Thoracic aorta (tissue), 2 donors: ENCODE measurements around the gene SPRR2A. TPM values are rescaled to one million over a fixed set of nuclear protein-coding genes. Genes with fewer than 3 reads are reported as not detected.
"Not testable (repeated sequence)": the region's sequence is repeated elsewhere in the genome, so short reads cannot be mapped to it uniquely, and the experiment has no call there.

Experiments used
- ATAC-seq: fragments of 150-250 bp; one replicate; pipeline ENCODE4 v1.8.0; 2017; ENCODE audit warnings: low read depth; ENCODE audit not compliant: insufficient number of reproducible peaks, low FRiP score
- DNase-seq: peaks from one replicate; pipeline ENCODE4 v3.0.0-alpha.2; 2020; ENCODE audit warnings: low spot score
- H3K27ac ChIP-seq, 2 donors: fragments of 200-600 bp; sonication (generic); 1 replicate in 1 of 2; 2 replicates in 1 of 2; pipeline ENCODE4 v1.5.1; 2016; ENCODE audit warnings: mild to moderate bottlenecking in 2 of 2, moderate library complexity in 2 of 2
- H3K27me3 ChIP-seq: fragments of 200-600 bp; sonication (generic); replicated peaks from 2 replicates; pipeline ENCODE4 v1.6.0; 2016; ENCODE audit warnings: mild to moderate bottlenecking; ENCODE audit not compliant: insufficient read depth
- H3K36me3 ChIP-seq: fragments of 200-600 bp; sonication (generic); one replicate; pipeline ENCODE4 v1.5.1; 2016
- H3K4me1 ChIP-seq, 2 donors: fragments of 200-600 bp; sonication (generic); 1 replicate in 1 of 2; 2 replicates in 1 of 2; pipeline versions ENCODE4 v1.5.1 to v1.6.0; 2016; ENCODE audit warnings: low read depth in 2 of 2, mild to moderate bottlenecking in 1 of 2; ENCODE audit not compliant: control insufficient read depth in 1 of 2
- H3K4me3 ChIP-seq: fragments of 200-600 bp; sonication (generic); 2 replicates; pipeline ENCODE4 v1.5.1; 2016; ENCODE audit warnings: mild to moderate bottlenecking
- H3K9me3 ChIP-seq: fragments of 200-600 bp; sonication (generic); 2 replicates; pipeline ENCODE4 v1.5.1; 2016
- CTCF ChIP-seq: fragments of 200-600 bp; sonication (generic); IDR thresholded peaks from one replicate; pipeline ENCODE4 v1.5.1; 2019; ENCODE audit warnings: antibody characterized with exemption
- total RNA-seq, 2 donors: library from RNA; depleted of rRNA; stranded (reverse); fragments of >200 nt; gene quantifications; one replicate each; pipeline versions ENCODE4 v1.1.0 to v1.2.3, GENCODE V29; 2016

SPRR2A gene
- total RNA-seq, 2 donors from 2014 or later: not detected

GRCh38 chr1:153058826-153059784 lies 1.8 kb upstream of the SPRR2A start:
- Histone ChIP-seq H3K4me1 (no peaks in the 10 kb centered on the region), H3K36me3 (no peaks in the 10 kb centered on the region), H3K4me3 (no peak overlapping the region), H3K27me3 (no peaks in the 10 kb centered on the region), H3K9me3 (no peaks in the 10 kb centered on the region), H3K27ac (no peak overlapping the region)
- TF ChIP-seq CTCF: no peak
- no peak for DNase-seq
- ATAC-seq: no peak

GRCh38 chr1:153058154-153058553 lies 842 bp upstream of the SPRR2A start:
- no peak for TF ChIP-seq CTCF
- Histone ChIP-seq H3K36me3 (no peaks in the 10 kb centered on the region), H3K4me1 (no peaks in the 10 kb centered on the region), H3K9me3 (no peaks in the 10 kb centered on the region), H3K27ac (no peak overlapping the region), H3K4me3 (no peak overlapping the region), H3K27me3 (no peaks in the 10 kb centered on the region)
- DNase-seq (no peak), ATAC-seq (no peak)

- ATAC-seq, DNase-seq, H3K27ac ChIP-seq, H3K27me3 ChIP-seq, H3K4me3 ChIP-seq, H3K36me3 ChIP-seq, H3K4me1 ChIP-seq, H3K9me3 ChIP-seq: not testable (repeated sequence)
Observed at GRCh38 chr1:153056111-153056510, 1.2 kb downstream of the SPRR2A start.

- TF ChIP-seq CTCF: no peak
Observed at GRCh38 chr1:153049211-153049610, 8.1 kb downstream of the SPRR2A start.

GRCh38 chr1:153040950-153041631 lies 16.2 kb downstream of the SPRR2A start, which contains the start of gene SPRR2D:
TSS of gene SPRR2D (minus strand) at chr1:153041120. CDS start at chr1:153040346, 774 bp downstream.
- Histone ChIP-seq H3K4me1 (no peaks in the 10 kb centered on the region), H3K4me3 (no peak within 1 kb of the TSS), H3K27me3 (no peaks in the 10 kb centered on the region), H3K9me3 (no peaks in the 10 kb centered on the region), H3K36me3 (no peaks in the 10 kb centered on the region), H3K27ac (no peak within 1 kb of the TSS)
- DNase-seq: no peak
- no peak for ATAC-seq
- TF ChIP-seq CTCF: no peak

More at GRCh38 chr1:153049211-153049610, 8.1 kb downstream of the SPRR2A start:
- H3K36me3 ChIP-seq: no peaks in the 10 kb centered on the region
- DNase-seq: no peak
- no peaks in the 10 kb centered on the region for H3K27me3 ChIP-seq
- no peaks in the 10 kb centered on the region for H3K9me3 ChIP-seq
- H3K4me1 ChIP-seq: no peaks in the 10 kb centered on the region
- ATAC-seq: no peak
- H3K27ac ChIP-seq: no peak overlapping the region
- H3K4me3 ChIP-seq: no peak overlapping the region
